ENCODE data around the gene LMAN1. TPM values are rescaled to one million over a fixed set of nuclear protein-coding genes. Genes with fewer than 3 reads are reported as not detected.

LMAN1 gene
- total RNA-seq, 1 donor from 2014 or later: 110 TPM

GRCh38 chr18:59352250-59352855 is 6.7 kb downstream of the LMAN1 start:
- Mint-ChIP-seq H3K27ac (no peak overlapping the region), H3K9me3 (no peaks in the 10 kb centered on the region), H3K4me3 (no peak overlapping the region), H3K4me1 (peaks cover 19% of the 10 kb centered on the region), H3K36me3 (peaks cover 47% of the 10 kb centered on the region), H3K27me3 (ENCODE audit: low read depth) (no peaks in the 10 kb centered on the region)
- TF ChIP-seq, protein P1, sequence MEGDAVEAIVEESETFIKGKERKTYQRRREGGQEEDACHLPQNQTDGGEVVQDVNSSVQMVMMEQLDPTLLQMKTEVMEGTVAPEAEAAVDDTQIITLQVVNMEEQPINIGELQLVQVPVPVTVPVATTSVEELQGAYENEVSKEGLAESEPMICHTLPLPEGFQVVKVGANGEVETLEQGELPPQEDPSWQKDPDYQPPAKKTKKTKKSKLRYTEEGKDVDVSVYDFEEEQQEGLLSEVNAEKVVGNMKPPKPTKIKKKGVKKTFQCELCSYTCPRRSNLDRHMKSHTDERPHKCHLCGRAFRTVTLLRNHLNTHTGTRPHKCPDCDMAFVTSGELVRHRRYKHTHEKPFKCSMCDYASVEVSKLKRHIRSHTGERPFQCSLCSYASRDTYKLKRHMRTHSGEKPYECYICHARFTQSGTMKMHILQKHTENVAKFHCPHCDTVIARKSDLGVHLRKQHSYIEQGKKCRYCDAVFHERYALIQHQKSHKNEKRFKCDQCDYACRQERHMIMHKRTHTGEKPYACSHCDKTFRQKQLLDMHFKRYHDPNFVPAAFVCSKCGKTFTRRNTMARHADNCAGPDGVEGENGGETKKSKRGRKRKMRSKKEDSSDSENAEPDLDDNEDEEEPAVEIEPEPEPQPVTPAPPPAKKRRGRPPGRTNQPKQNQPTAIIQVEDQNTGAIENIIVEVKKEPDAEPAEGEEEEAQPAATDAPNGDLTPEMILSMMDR (IDR thresholded peaks at IDR 0.05; ENCODE audit: unreplicated experiment): no peak
- no peak for DNase-seq (ENCODE audit: low spot score in 2 of 2, unreplicated experiment in 2 of 2)

DNA sequence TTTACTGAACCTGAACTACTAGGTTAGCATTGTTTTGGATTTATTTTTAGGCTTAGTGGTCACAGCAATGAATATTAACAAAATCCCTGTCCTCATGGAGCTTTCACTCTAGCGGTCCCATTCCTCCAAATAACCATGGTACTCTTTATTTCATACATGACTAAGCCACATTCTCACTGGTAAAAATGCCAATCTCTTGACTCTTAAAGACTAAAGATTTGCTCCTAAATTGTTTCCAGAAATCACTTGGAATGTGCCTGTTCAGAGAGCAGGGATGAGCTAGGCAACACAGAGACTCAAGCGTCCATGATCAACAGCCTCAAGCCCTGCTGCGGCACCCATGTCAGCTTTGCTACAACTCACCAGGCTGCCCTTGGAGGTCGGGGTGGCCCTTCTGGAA is 13.5 kb downstream of the LMAN1 start:
- Mint-ChIP-seq H3K4me3 (no peak overlapping the region), H3K36me3 (peaks cover 79% of the 10 kb centered on the region), H3K4me1 (no peaks in the 10 kb centered on the region), H3K27me3 (ENCODE audit: low read depth) (no peaks in the 10 kb centered on the region), H3K27ac (no peak overlapping the region), H3K9me3 (peaks cover 52% of the 10 kb centered on the region)
- no peak for DNase-seq (ENCODE audit: low spot score in 2 of 2, unreplicated experiment in 2 of 2)
- TF ChIP-seq, protein P1 (IDR thresholded peaks at IDR 0.05; ENCODE audit: unreplicated experiment): no peak

DNA sequence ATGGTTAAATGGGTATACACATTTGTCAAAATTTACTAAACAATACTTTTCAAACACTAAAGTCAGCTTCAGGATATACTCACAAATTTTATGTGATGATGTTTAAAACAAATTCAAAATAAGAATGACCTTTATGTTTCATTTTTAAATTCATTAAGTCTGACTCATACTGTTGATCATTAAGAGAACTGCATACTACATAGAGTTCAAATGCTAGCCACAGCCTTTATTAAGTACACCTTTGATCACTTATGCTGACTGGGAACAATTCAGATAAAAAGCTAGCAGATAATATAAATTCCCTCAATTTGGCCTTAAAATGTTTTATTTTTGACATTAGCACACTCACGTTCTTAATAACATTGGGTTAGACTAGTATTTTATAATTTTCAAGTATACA is 14.1 kb downstream of the LMAN1 start:
- Mint-ChIP-seq H3K27ac (no peak overlapping the region), H3K9me3 (peaks cover 58% of the 10 kb centered on the region), H3K4me1 (no peaks in the 10 kb centered on the region), H3K27me3 (ENCODE audit: low read depth) (no peaks in the 10 kb centered on the region), H3K4me3 (no peak overlapping the region), H3K36me3 (peaks cover 85% of the 10 kb centered on the region)
- TF ChIP-seq, protein P1 (IDR thresholded peaks at IDR 0.05; ENCODE audit: unreplicated experiment): no peak
- no peak for DNase-seq (ENCODE audit: low spot score in 2 of 2, unreplicated experiment in 2 of 2)

DNA sequence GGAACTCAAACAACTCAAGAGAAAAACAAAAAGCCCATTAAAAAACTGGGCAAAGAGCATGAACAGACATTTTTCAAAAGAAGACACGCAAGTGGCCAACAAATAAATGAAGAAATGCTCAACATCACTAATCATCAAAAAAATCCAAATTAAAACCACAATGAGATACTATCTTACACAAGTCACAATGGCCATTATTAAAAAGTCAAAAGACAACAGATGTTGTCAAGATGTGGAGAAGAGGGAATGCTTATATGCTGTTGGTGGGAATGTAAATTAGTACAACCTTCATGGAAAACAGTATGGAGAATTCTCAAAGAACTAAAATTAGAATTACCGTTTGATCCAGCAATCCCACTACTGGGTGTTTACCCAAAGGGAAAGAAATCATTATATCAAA is 15.1 kb downstream of the LMAN1 start:
- H3K4me1 Mint-ChIP-seq: no peaks in the 10 kb centered on the region
- H3K36me3 Mint-ChIP-seq: peaks cover 85% of the 10 kb centered on the region
- H3K27me3 Mint-ChIP-seq (ENCODE audit: low read depth): no peaks in the 10 kb centered on the region
- TF ChIP-seq, protein P1 (IDR thresholded peaks at IDR 0.05; ENCODE audit: unreplicated experiment): no peak
- H3K4me3 Mint-ChIP-seq: no peak overlapping the region
- no peak for DNase-seq (ENCODE audit: low spot score in 2 of 2, unreplicated experiment in 2 of 2)
- peaks cover 60% of the 10 kb centered on the region for H3K9me3 Mint-ChIP-seq
- no peak overlapping the region for H3K27ac Mint-ChIP-seq

- H3K9me3 Mint-ChIP-seq: peaks cover 59% of the 10 kb centered on the region
- no peaks in the 10 kb centered on the region for H3K4me1 Mint-ChIP-seq
- H3K4me3 Mint-ChIP-seq: no peak overlapping the region
- H3K27ac Mint-ChIP-seq: no peak overlapping the region
- no peak for DNase-seq (ENCODE audit: low spot score in 2 of 2, unreplicated experiment in 2 of 2)
- H3K27me3 Mint-ChIP-seq (ENCODE audit: low read depth): no peaks in the 10 kb centered on the region
- peaks cover 88% of the 10 kb centered on the region for H3K36me3 Mint-ChIP-seq
- TF ChIP-seq, protein P1 (IDR thresholded peaks at IDR 0.05; ENCODE audit: unreplicated experiment): no peak
Observed at GRCh38 chr18:59340817-59341216, 18.2 kb downstream of the LMAN1 start.

GRCh38 chr18:59340312-59340711 is 18.8 kb downstream of the LMAN1 start:
- DNase-seq (ENCODE audit: low spot score in 2 of 2, unreplicated experiment in 2 of 2): no peak
- H3K4me3 Mint-ChIP-seq: no peak overlapping the region
- no peaks in the 10 kb centered on the region for H3K4me1 Mint-ChIP-seq
- no peak overlapping the region for H3K27ac Mint-ChIP-seq
- H3K9me3 Mint-ChIP-seq: peaks cover 54% of the 10 kb centered on the region
- no peaks in the 10 kb centered on the region for H3K27me3 Mint-ChIP-seq (ENCODE audit: low read depth)
- peaks cover 88% of the 10 kb centered on the region for H3K36me3 Mint-ChIP-seq
- TF ChIP-seq, protein P1 (IDR thresholded peaks at IDR 0.05; ENCODE audit: unreplicated experiment): no peak
